ENCODE results near the gene CCDC18. TPM values are rescaled to one million over a fixed set of nuclear protein-coding genes. Genes with fewer than 3 reads are reported as not detected.

CCDC18 gene
- total and polyA plus RNA-seq, 2 donors from 2014 or later, result 1.2 to 3.9 TPM

GRCh38 chr1:93321720-93322119, 141.2 kb downstream of the CCDC18 start:
- H3K4me1 ChIP-seq (ENCODE audit: control insufficient read depth in 2 of 3, insufficient read depth in 2 of 3, low read depth in 1 of 3, low read length in 3 of 3), result no peaks in the 10 kb centered on the region
- no peak overlapping the region for H3K9ac ChIP-seq (ENCODE audit: low read length in 3 of 3)
- no peak for TF ChIP-seq CTCF (IDR thresholded peaks at IDR 0.05; ENCODE audit: borderline replicate concordance, extremely low read depth, insufficient read depth)
- no peaks in the 10 kb centered on the region for H3K36me3 ChIP-seq (ENCODE audit: control insufficient read depth in 2 of 3, insufficient read depth in 3 of 3, low read length in 3 of 3)
- H3K27me3 ChIP-seq (ENCODE audit: control insufficient read depth, insufficient read depth, low read length), result no peaks in the 10 kb centered on the region
- intact Hi-C loops (cut with DNase I), result no loop called here
- FAIRE-seq, result no peak
- H3K4me3 ChIP-seq (ENCODE audit: low read length in 3 of 3), result no peak overlapping the region
- DNase-seq, result no peak
- no peak overlapping the region for H3K27ac ChIP-seq (ENCODE audit: low read depth in 2 of 2, low read length in 2 of 2)
- no peaks in the 10 kb centered on the region for H3K9me3 ChIP-seq (ENCODE audit: control insufficient read depth in 2 of 3, insufficient read depth in 1 of 3, low read length in 3 of 3)

- Histone ChIP-seq H3K36me3 (ENCODE audit: control insufficient read depth in 2 of 3, insufficient read depth in 3 of 3, low read length in 3 of 3) (no peaks in the 10 kb centered on the region), H3K27me3 (ENCODE audit: control insufficient read depth, insufficient read depth, low read length) (no peaks in the 10 kb centered on the region), H3K27ac (ENCODE audit: low read depth in 2 of 2, low read length in 2 of 2) (no peak overlapping the region), H3K9me3 (ENCODE audit: control insufficient read depth in 2 of 3, insufficient read depth in 1 of 3, low read length in 3 of 3) (no peaks in the 10 kb centered on the region), H3K9ac (ENCODE audit: low read length in 3 of 3) (no peak overlapping the region), H3K4me1 (ENCODE audit: control insufficient read depth in 2 of 3, insufficient read depth in 2 of 3, low read depth in 1 of 3, low read length in 3 of 3) (no peaks in the 10 kb centered on the region), H3K4me3 (ENCODE audit: low read length in 3 of 3) (no peak overlapping the region)
- FAIRE-seq (no peak), DNase-seq (peak in 3 of 5 donors; percentile 10 to 36 (median 28))
- TF ChIP-seq CTCF (IDR thresholded peaks at IDR 0.05; ENCODE audit: borderline replicate concordance, extremely low read depth, insufficient read depth), result no peak
- intact Hi-C loops (cut with DNase I), result no loop called here
Observed at GRCh38 chr1:93322349-93322748, 141.8 kb downstream of the CCDC18 start.

- no peak for TF ChIP-seq CTCF (IDR thresholded peaks at IDR 0.05; ENCODE audit: borderline replicate concordance, extremely low read depth, insufficient read depth)
- no peak overlapping the region for H3K27ac ChIP-seq (ENCODE audit: low read depth in 2 of 2, low read length in 2 of 2)
- intact Hi-C loops (cut with DNase I), result no loop called here
- no peak overlapping the region for H3K4me3 ChIP-seq (ENCODE audit: low read length in 3 of 3)
- FAIRE-seq (no peak), DNase-seq (no peak)
- H3K9ac ChIP-seq (ENCODE audit: low read length in 3 of 3), result no peak overlapping the region
- H3K4me1 ChIP-seq (ENCODE audit: control insufficient read depth in 2 of 3, insufficient read depth in 2 of 3, low read depth in 1 of 3, low read length in 3 of 3), result no peaks in the 10 kb centered on the region
- H3K36me3 ChIP-seq (ENCODE audit: control insufficient read depth in 2 of 3, insufficient read depth in 3 of 3, low read length in 3 of 3), result no peaks in the 10 kb centered on the region
- no peaks in the 10 kb centered on the region for H3K27me3 ChIP-seq (ENCODE audit: control insufficient read depth, insufficient read depth, low read length)
- no peaks in the 10 kb centered on the region for H3K9me3 ChIP-seq (ENCODE audit: control insufficient read depth in 2 of 3, insufficient read depth in 1 of 3, low read length in 3 of 3)
Observed at GRCh38 chr1:93323185-93323820, 142.8 kb downstream of the CCDC18 start.
